Fibroblast of the aortic adventitia (primary cell): ENCODE measurements around the gene LRRIQ3. TPM values are rescaled to one million over a fixed set of nuclear protein-coding genes. Genes with fewer than 3 reads are reported as not detected.
"Not testable (repeated sequence)": the region's sequence is repeated elsewhere in the genome, so short reads cannot be mapped to it uniquely, and the experiment has no call there.

Source experiments
- DNase-seq: peaks from one replicate; pipeline ENCODE4 v3.0.0-alpha.2; 2010; ENCODE audit warnings: low read depth
- H3K4me3 ChIP-seq: 2 replicates; pipeline ENCODE4 v1.5.1; 2011; ENCODE audit warnings: low read depth, mild to moderate bottlenecking, control low read depth, low read length, moderate library complexity
- CTCF ChIP-seq: IDR thresholded peaks from 2 replicates; pipeline ENCODE4 v1.5.1; 2011; ENCODE audit warnings: mild to moderate bottlenecking, low read length, control low read depth, inconsistent platforms; ENCODE audit not compliant: insufficient read depth
- total RNA-seq: library from RNA; depleted of rRNA; stranded (reverse); fragments of >200 nt; gene quantifications from 2 replicates; pipeline ENCODE4 v1.2.3, GENCODE V29; 2012; ENCODE audit warnings: low replicate concordance

LRRIQ3 gene
- total RNA-seq, 1 donor: 1.4 TPM

- DNase-seq: no peak
- TF ChIP-seq CTCF: no peak
- no peak overlapping the region for H3K4me3 ChIP-seq
Measured at GRCh38 chr1:74195339-74195738, 2.6 kb downstream of the LRRIQ3 start.

- no peak overlapping the region for H3K4me3 ChIP-seq
- DNase-seq: peak; percentile 71
- TF ChIP-seq CTCF: no peak
Measured at GRCh38 chr1:74193908-74194307, 4.1 kb downstream of the LRRIQ3 start.

- H3K4me3 ChIP-seq: no peak overlapping the region
- peak; percentile 29 for DNase-seq
- TF ChIP-seq CTCF: no peak
Measured at GRCh38 chr1:74180490-74180889, 17.5 kb downstream of the LRRIQ3 start.

- DNase-seq, H3K4me3 ChIP-seq: not testable (repeated sequence)
Measured at GRCh38 chr1:74174423-74174822, 23.6 kb downstream of the LRRIQ3 start.

- no peak for TF ChIP-seq CTCF
- no peak overlapping the region for H3K4me3 ChIP-seq
- no peak for DNase-seq
Measured at GRCh38 chr1:74162333-74162732, 35.6 kb downstream of the LRRIQ3 start.

- no peak for TF ChIP-seq CTCF
- no peak for DNase-seq
- H3K4me3 ChIP-seq: no peak overlapping the region
Measured at GRCh38 chr1:74161497-74161896, 36.5 kb downstream of the LRRIQ3 start.

GRCh38 chr1:74160046-74160445, 37.9 kb downstream of the LRRIQ3 start:
- TF ChIP-seq CTCF: no peak
- no peak overlapping the region for H3K4me3 ChIP-seq
- DNase-seq: no peak
